Heart right ventricle (tissue), 16 donors: Measurements from ENCODE around the gene ZIC1. TPM values are rescaled to one million over a fixed set of nuclear protein-coding genes. Genes with fewer than 3 reads are reported as not detected.

Experiments
- ATAC-seq, 8 donors: fragments of 200-7000 bp; cut with Tn5 transposase; one replicate each; pipeline ENCODE4 v1.9.1; 2020; ENCODE audit warnings: mild to moderate bottlenecking in 8 of 8, moderate library complexity in 8 of 8, moderate number of reproducible peaks in 1 of 8
- DNase-seq, 2 donors: peaks; one replicate each; pipeline ENCODE4 v3.0.0-alpha.2; 2020
- H3K27ac ChIP-seq, 10 donors: fragments of 200-600 bp; sonication (generic) in 2 of 10; one replicate each; pipeline versions ENCODE4 v1.5.0 to v1.8.0; 2020 to 2022; ENCODE audit warnings: mild to moderate bottlenecking in 3 of 10
- H3K27me3 ChIP-seq, 7 donors: fragments of 200-600 bp; one replicate each; pipeline ENCODE4 v1.8.0; 2021 to 2022; ENCODE audit warnings: mild to moderate bottlenecking in 2 of 7
- H3K36me3 ChIP-seq, 9 donors: fragments of 200-600 bp; sonication (generic) in 1 of 9; one replicate each; pipeline versions ENCODE4 v1.5.0 to v1.8.0; 2020 to 2022; ENCODE audit warnings: mild to moderate bottlenecking in 2 of 9
- H3K4me1 ChIP-seq, 9 donors: fragments of 200-600 bp; sonication (generic) in 1 of 9; one replicate each; pipeline versions ENCODE4 v1.5.0 to v1.8.0; 2020 to 2022; ENCODE audit warnings: mild to moderate bottlenecking in 4 of 9
- H3K4me3 ChIP-seq, 10 donors: fragments of 200-600 bp; sonication (generic) in 2 of 10; one replicate each; pipeline versions ENCODE4 v1.5.0 to v1.8.0; 2020 to 2022; ENCODE audit warnings: mild to moderate bottlenecking in 7 of 10, moderate library complexity in 2 of 10
- H3K9me3 ChIP-seq, 11 donors: fragments of 200-600 bp in 10 of 11; sonication (generic) in 2 of 11; one replicate each; pipeline versions ENCODE4 v1.5.0 to v1.8.0; 2013 to 2022; ENCODE audit warnings: mild to moderate bottlenecking in 2 of 11, control low read depth in 1 of 11, moderate library complexity in 1 of 11
- CTCF ChIP-seq, 9 donors: fragments of 200-600 bp; sonication (generic) in 2 of 9; IDR thresholded peaks; one replicate each; pipeline versions ENCODE4 v1.5.0 to v1.8.0; 2021 to 2022; ENCODE audit warnings: antibody characterized with exemption in 9 of 9, mild to moderate bottlenecking in 5 of 9, moderate library complexity in 1 of 9
- WGBS, 2 donors: extraction: QIAGEN DNeasy Blood & Tissue Kit; methylation state at CpG; one replicate each; pipeline ENCODE4 v1.1.7; 2013; ENCODE audit warnings: inconsistent platforms in 1 of 2; 5-methylcytosine and 5-hydroxymethylcytosine counted together
- intact Hi-C, 10 donors: fragments of 100-400 bp; cut with DNase I; formaldehyde crosslinking; loops; one replicate each; pipeline versions ENCODE4 v1.11.1 to v1.14.2; 2022
- polyA plus RNA-seq, 2 donors: library from polyadenylated mRNA; stranded (reverse); fragments of 200-250 nt; gene quantifications; one replicate each; pipeline ENCODE4 v1.2.3, GENCODE V29; 2013
- total RNA-seq, 10 donors: library from RNA; stranded (reverse); fragmentation: NEBNext Ultra II Directional in 3 of 10; extraction: Animal tissue kit (Norgen Biotek cat#: 25700) in 3 of 10; gene quantifications; one replicate each; pipeline versions ENCODE4 v1.2.1 to v1.2.4, GENCODE V29; 2021 to 2023
- donor health status: Arrhythmogenic right ventricular cardiomyopathy.
- donor health status: ischemic (EF 13 %, LVEDD 7.1; RV severe dilation, severe dysfunction).
- donor health status: healthy with polysubstance abuse.
- donor health status: DM: no; HTN: yes; CAD: no.
- donor health status: DM: no; HTN: no; CAD: no.
- donor health status: ischemic (EF 25% LVEDD 6.9; RV normal size, moderate dysfunction).
- donor health status: ischemic (EF 25% LVEDD 5.7; RV mildly dilated, moderate dysfunction).
- donor health status: healthy.
- donor health status: DM: yes; HTN: yes; CAD: no.
- donor health status: Ischemic cardiomyopathy.
- donor health status: ischemic (EF 35%, LVEDD 5.7; RV mildly dilated, moderate dysfunction).
- donor health status: nonischemic (EF 11% LVEDD 7.7; RV severe dilation, severe dysfunction).
- donor health status: DM: yes; HTN: yes; CAD: no.
- donor health status: PGD.
- donor health status: ischemic (EF 29% LVEDD 5.4; RV normal size, mild dysfunction).
- donor health status: nonischemic (EF 23%, LVEDD 6.1; RV moderate dilation, normal function).

Gene ZIC1
- total and polyA plus RNA-seq, 12 donors, result not detected

- H3K4me1 ChIP-seq, result peaks cover 0 to 37% (median 29%) of the 10 kb centered on the region in 9 donors
- ATAC-seq (no peak), DNase-seq (no peak)
- H3K9me3 ChIP-seq, result no peaks in the 10 kb centered on the region
- no peaks in the 10 kb centered on the region for H3K36me3 ChIP-seq
- intact Hi-C loops, result no loop called here
- H3K4me3 ChIP-seq, result no peak overlapping the region
- H3K27ac ChIP-seq, result no peak overlapping the region
- TF ChIP-seq CTCF (IDR thresholded peaks at IDR 0.05), result no peak
- peaks cover 64 to 100% (median 100%) of the 10 kb centered on the region in 7 donors for H3K27me3 ChIP-seq
- 6 to 11% methylated on average over 27 of the region's 27 CpGs for WGBS, 2 donors
Observed at GRCh38 chr3:147407498-147408187, 1.5 kb upstream of the ZIC1 start.

GRCh38 chr3:147408188-147409100 lies 721 bp upstream of the ZIC1 start:
- Histone ChIP-seq H3K9me3 (no peaks in the 10 kb centered on the region), H3K36me3 (no peaks in the 10 kb centered on the region), H3K27me3 (peaks cover 69 to 100% (median 100%) of the 10 kb centered on the region in 7 donors), H3K4me3 (no peak overlapping the region), H3K4me1 (peaks cover 0 to 45% (median 34%) of the 10 kb centered on the region in 9 donors), H3K27ac (no peak overlapping the region)
- TF ChIP-seq CTCF (IDR thresholded peaks at IDR 0.05), result no peak
- ATAC-seq (no peak), DNase-seq (no peak)
- 3 to 10% methylated on average over 28 of the region's 28 CpGs for WGBS, 2 donors
- intact Hi-C loops, result no loop called here

GRCh38 chr3:147410116-147410525 lies 956 bp downstream of the ZIC1 start:
- H3K9me3 ChIP-seq, result no peaks in the 10 kb centered on the region
- peaks cover 61 to 100% (median 99%) of the 10 kb centered on the region in 7 donors for H3K27me3 ChIP-seq
- WGBS, 2 donors, result 1 to 3% methylated on average over 52 of the region's 52 CpGs
- no peak for ATAC-seq
- H3K27ac ChIP-seq, result no peak overlapping the region
- intact Hi-C loops, result no loop called here
- TF ChIP-seq CTCF (IDR thresholded peaks at IDR 0.05), result no peak
- DNase-seq, result no peak
- H3K36me3 ChIP-seq, result no peaks in the 10 kb centered on the region
- peaks cover 0 to 48% (median 36%) of the 10 kb centered on the region in 9 donors for H3K4me1 ChIP-seq
- H3K4me3 ChIP-seq, result peak overlapping the region in 9 of 10 donors; percentile 7 to 49 (median 32)

- Histone ChIP-seq H3K4me3 (peak overlapping the region in 9 of 10 donors; percentile 7 to 49 (median 32)), H3K4me1 (peaks cover 0 to 48% (median 36%) of the 10 kb centered on the region in 9 donors), H3K27ac (no peak overlapping the region), H3K36me3 (no peaks in the 10 kb centered on the region), H3K27me3 (peaks cover 55 to 100% (median 99%) of the 10 kb centered on the region in 7 donors), H3K9me3 (no peaks in the 10 kb centered on the region)
- ATAC-seq (no peak), DNase-seq (no peak)
- intact Hi-C loops, result no loop called here
- TF ChIP-seq CTCF (IDR thresholded peaks at IDR 0.05), result no peak
- WGBS, 2 donors, result 1 to 4% methylated on average over 61 of the region's 61 CpGs
Observed at GRCh38 chr3:147410526-147411237, 1.5 kb downstream of the ZIC1 start.
